ENCODE measurements around the gene ANKRD18B.
"Not testable (repeated sequence)": the region's sequence is repeated elsewhere in the genome, so short reads cannot be mapped to it uniquely, and the experiment has no call there.

Gene ANKRD18B

DNA sequence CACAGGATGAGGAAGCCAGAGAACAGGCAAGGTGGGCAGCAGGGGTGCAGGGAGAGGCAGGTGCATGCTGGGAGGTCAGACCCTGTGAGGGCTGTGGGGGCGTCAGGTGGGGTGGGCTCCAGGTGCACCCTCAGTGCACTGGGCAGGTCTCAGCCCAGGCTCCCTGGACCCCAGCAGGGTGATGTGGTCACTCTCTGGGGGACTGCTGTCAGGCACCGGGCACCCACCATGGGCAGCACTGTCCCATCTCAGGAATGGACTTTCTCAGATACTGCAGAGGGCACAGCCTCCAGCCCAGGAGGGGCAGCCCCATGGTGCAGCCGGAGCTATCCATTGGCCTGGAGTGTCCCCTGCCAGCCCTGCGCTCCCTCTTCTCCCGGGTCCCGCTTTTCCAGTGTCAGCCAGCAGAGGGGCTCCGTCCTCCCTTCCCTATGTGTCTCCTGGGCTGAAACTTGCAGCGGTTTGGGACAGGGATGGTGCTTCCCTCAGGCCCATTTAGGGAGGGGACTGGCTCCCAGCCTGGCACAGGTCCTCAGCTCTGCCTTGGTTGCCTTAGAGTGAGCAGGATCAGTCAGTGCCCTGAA lies 74.8 kb downstream of the ANKRD18B start:
- H2BK120ac ChIP-seq (ENCODE audit: low read depth, low read length); H4K8ac ChIP-seq (ENCODE audit: low read length); H2AK5ac ChIP-seq (ENCODE audit: low read length, severe bottlenecking); H4K91ac ChIP-seq (ENCODE audit: low read length); H3K4ac ChIP-seq (ENCODE audit: low read depth in 1 of 2, low read length in 2 of 2); DNase-seq; H3K4me2 ChIP-seq (ENCODE audit: low read length, poor library complexity, severe bottlenecking); H2AFZ ChIP-seq (ENCODE audit: low read depth, low read length); H2BK12ac ChIP-seq (ENCODE audit: low read length in 2 of 2); H3K4me1 ChIP-seq (ENCODE audit: control insufficient read depth, insufficient read depth, low read depth, low read length); H2BK15ac ChIP-seq (ENCODE audit: low read depth, poor library complexity, severe bottlenecking); H3K4me3 ChIP-seq (ENCODE audit: insufficient read depth in 1 of 2, low read depth in 1 of 2, low read length in 2 of 2); H3K18ac ChIP-seq (ENCODE audit: low read depth in 1 of 2, low read length in 2 of 2); H3K27ac ChIP-seq (ENCODE audit: low read length, poor library complexity, severe bottlenecking); H3K9me3 ChIP-seq (ENCODE audit: control insufficient read depth, low read length); H3K79me1 ChIP-seq (replicated peaks; ENCODE audit: low read length, poor library complexity, severe bottlenecking); H3K23ac ChIP-seq (ENCODE audit: low read length in 2 of 2); H2BK5ac ChIP-seq (ENCODE audit: low read depth, low read length, poor library complexity, severe bottlenecking); H3K14ac ChIP-seq (ENCODE audit: low read length in 2 of 2); H3K36me3 ChIP-seq (ENCODE audit: control insufficient read depth in 1 of 2, insufficient read depth in 2 of 2, low read depth in 1 of 2, low read length in 2 of 2); H3K9ac ChIP-seq (ENCODE audit: low read length): not testable (repeated sequence)
- H3K27me3 ChIP-seq (ENCODE audit: control insufficient read depth in 1 of 2, insufficient read depth in 1 of 2, low read length in 2 of 2): peaks cover 0 to 12% of the 10 kb centered on the region in 2 experiments
- WGBS: 88% methylated on average over 8 of the region's 8 CpGs

DNA sequence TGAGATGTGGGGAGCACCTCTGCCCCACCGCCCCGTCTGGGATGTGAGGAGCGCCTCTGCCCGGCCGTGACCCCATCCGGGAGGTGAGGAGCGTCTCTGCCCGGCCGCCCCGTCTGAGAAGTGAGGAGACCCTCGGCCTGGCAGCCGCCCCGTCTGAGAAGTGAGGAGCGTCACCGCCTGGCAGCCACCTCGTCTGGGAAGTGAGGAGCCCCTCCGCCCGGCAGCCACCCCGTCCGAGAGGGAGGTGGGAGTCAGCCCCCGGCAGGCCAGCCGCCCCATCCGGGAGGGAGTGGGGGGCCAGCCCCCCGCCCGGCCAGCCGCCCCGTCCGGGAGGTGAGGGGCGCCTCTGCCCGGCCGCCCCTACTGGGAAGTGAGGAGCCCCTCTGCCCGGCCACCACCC lies 76.9 kb downstream of the ANKRD18B start:
- H3K18ac ChIP-seq (ENCODE audit: low read depth in 1 of 2, low read length in 2 of 2); H4K8ac ChIP-seq (ENCODE audit: low read length); H2AK5ac ChIP-seq (ENCODE audit: low read length, severe bottlenecking); H3K4me3 ChIP-seq (ENCODE audit: insufficient read depth in 1 of 2, low read depth in 1 of 2, low read length in 2 of 2); H3K4me1 ChIP-seq (ENCODE audit: control insufficient read depth, insufficient read depth, low read depth, low read length); H3K14ac ChIP-seq (ENCODE audit: low read length in 2 of 2); H3K36me3 ChIP-seq (ENCODE audit: control insufficient read depth in 1 of 2, insufficient read depth in 2 of 2, low read depth in 1 of 2, low read length in 2 of 2); H3K27ac ChIP-seq (ENCODE audit: low read length, poor library complexity, severe bottlenecking); H2BK120ac ChIP-seq (ENCODE audit: low read depth, low read length); H3K9me3 ChIP-seq (ENCODE audit: control insufficient read depth, low read length); H3K4ac ChIP-seq (ENCODE audit: low read depth in 1 of 2, low read length in 2 of 2); H2AFZ ChIP-seq (ENCODE audit: low read depth, low read length); H3K79me1 ChIP-seq (replicated peaks; ENCODE audit: low read length, poor library complexity, severe bottlenecking); H2BK5ac ChIP-seq (ENCODE audit: low read depth, low read length, poor library complexity, severe bottlenecking); H3K4me2 ChIP-seq (ENCODE audit: low read length, poor library complexity, severe bottlenecking); H3K23ac ChIP-seq (ENCODE audit: low read length in 2 of 2); H4K91ac ChIP-seq (ENCODE audit: low read length); H3K9ac ChIP-seq (ENCODE audit: low read length); H2BK15ac ChIP-seq (ENCODE audit: low read depth, poor library complexity, severe bottlenecking); H2BK12ac ChIP-seq (ENCODE audit: low read length in 2 of 2); DNase-seq: not testable (repeated sequence)
- peaks cover 0 to 23% of the 10 kb centered on the region in 2 experiments for H3K27me3 ChIP-seq (ENCODE audit: control insufficient read depth in 1 of 2, insufficient read depth in 1 of 2, low read length in 2 of 2)
- 87% methylated on average over 21 of the region's 32 CpGs for WGBS

DNA sequence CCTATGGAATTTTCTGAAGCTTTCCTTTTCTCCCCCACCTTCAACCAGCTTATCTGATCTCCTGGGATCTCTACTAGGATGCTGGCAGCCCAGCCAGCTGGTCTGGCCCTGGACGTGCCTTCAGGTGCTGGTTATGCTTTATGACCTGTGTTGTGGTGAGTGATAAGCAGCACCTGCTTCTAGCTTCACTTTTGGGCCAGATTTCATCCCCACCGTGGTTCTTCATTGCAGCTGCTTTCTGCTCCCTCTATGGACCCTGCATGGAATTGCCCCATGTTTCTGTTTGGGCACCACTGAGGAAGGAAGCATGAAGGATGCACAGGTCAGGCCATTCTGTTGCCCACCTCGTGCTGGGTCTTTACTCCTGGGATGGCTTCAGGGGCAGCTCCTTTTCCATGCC lies 80.2 kb downstream of the ANKRD18B start:
- not testable (repeated sequence) for H3K4me2 ChIP-seq (ENCODE audit: low read length, poor library complexity, severe bottlenecking); H2BK12ac ChIP-seq (ENCODE audit: low read length in 2 of 2); H4K8ac ChIP-seq (ENCODE audit: low read length); H3K23ac ChIP-seq (ENCODE audit: low read length in 2 of 2); H2BK120ac ChIP-seq (ENCODE audit: low read depth, low read length); H3K18ac ChIP-seq (ENCODE audit: low read depth in 1 of 2, low read length in 2 of 2); H2BK5ac ChIP-seq (ENCODE audit: low read depth, low read length, poor library complexity, severe bottlenecking); H2AFZ ChIP-seq (ENCODE audit: low read depth, low read length); H3K79me1 ChIP-seq (replicated peaks; ENCODE audit: low read length, poor library complexity, severe bottlenecking); H3K14ac ChIP-seq (ENCODE audit: low read length in 2 of 2); H3K4me3 ChIP-seq (ENCODE audit: insufficient read depth in 1 of 2, low read depth in 1 of 2, low read length in 2 of 2); H3K4me1 ChIP-seq (ENCODE audit: control insufficient read depth, insufficient read depth, low read depth, low read length); H3K9me3 ChIP-seq (ENCODE audit: control insufficient read depth, low read length); H2AK5ac ChIP-seq (ENCODE audit: low read length, severe bottlenecking); H3K9ac ChIP-seq (ENCODE audit: low read length); H3K36me3 ChIP-seq (ENCODE audit: control insufficient read depth in 1 of 2, insufficient read depth in 2 of 2, low read depth in 1 of 2, low read length in 2 of 2); H4K91ac ChIP-seq (ENCODE audit: low read length); H3K27ac ChIP-seq (ENCODE audit: low read length, poor library complexity, severe bottlenecking); H3K4ac ChIP-seq (ENCODE audit: low read depth in 1 of 2, low read length in 2 of 2); H2BK15ac ChIP-seq (ENCODE audit: low read depth, poor library complexity, severe bottlenecking)
- H3K27me3 ChIP-seq (ENCODE audit: control insufficient read depth in 1 of 2, insufficient read depth in 1 of 2, low read length in 2 of 2): peaks cover 5 to 32% of the 10 kb centered on the region in 2 experiments
- DNase-seq: peak; percentile 7
- 32% methylated on average over 3 of the region's 3 CpGs for WGBS

DNA sequence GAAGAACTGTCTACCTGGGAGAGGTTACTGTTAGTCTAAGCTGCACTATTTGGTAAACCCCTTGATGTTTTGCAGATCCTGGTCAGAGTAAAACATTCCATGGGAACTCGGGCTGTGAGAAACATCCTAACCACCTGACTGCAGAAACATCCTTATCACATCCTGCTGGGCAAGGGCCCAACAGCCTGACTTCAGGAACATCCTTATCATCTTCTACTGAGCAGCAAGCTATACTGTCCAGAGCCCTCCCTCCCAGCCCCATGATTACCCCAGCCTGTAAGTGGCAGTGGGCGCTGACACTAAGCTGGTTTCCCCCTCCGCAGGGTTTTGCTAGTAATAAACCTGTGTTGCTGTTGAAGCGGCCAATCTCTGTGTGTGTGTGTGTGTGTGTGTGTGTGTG lies 80.9 kb downstream of the ANKRD18B start:
- not testable (repeated sequence) for H2BK120ac ChIP-seq (ENCODE audit: low read depth, low read length); H3K27ac ChIP-seq (ENCODE audit: low read length, poor library complexity, severe bottlenecking); H3K9me3 ChIP-seq (ENCODE audit: control insufficient read depth, low read length); H2BK12ac ChIP-seq (ENCODE audit: low read length in 2 of 2); H3K4me3 ChIP-seq (ENCODE audit: insufficient read depth in 1 of 2, low read depth in 1 of 2, low read length in 2 of 2); H3K79me1 ChIP-seq (replicated peaks; ENCODE audit: low read length, poor library complexity, severe bottlenecking); H3K14ac ChIP-seq (ENCODE audit: low read length in 2 of 2); H3K18ac ChIP-seq (ENCODE audit: low read depth in 1 of 2, low read length in 2 of 2); H4K91ac ChIP-seq (ENCODE audit: low read length); H2BK15ac ChIP-seq (ENCODE audit: low read depth, poor library complexity, severe bottlenecking); H3K9ac ChIP-seq (ENCODE audit: low read length); H2AK5ac ChIP-seq (ENCODE audit: low read length, severe bottlenecking); H3K4me2 ChIP-seq (ENCODE audit: low read length, poor library complexity, severe bottlenecking); H2BK5ac ChIP-seq (ENCODE audit: low read depth, low read length, poor library complexity, severe bottlenecking); H3K36me3 ChIP-seq (ENCODE audit: control insufficient read depth in 1 of 2, insufficient read depth in 2 of 2, low read depth in 1 of 2, low read length in 2 of 2); H2AFZ ChIP-seq (ENCODE audit: low read depth, low read length); H4K8ac ChIP-seq (ENCODE audit: low read length); H3K23ac ChIP-seq (ENCODE audit: low read length in 2 of 2); H3K4me1 ChIP-seq (ENCODE audit: control insufficient read depth, insufficient read depth, low read depth, low read length); DNase-seq; H3K4ac ChIP-seq (ENCODE audit: low read depth in 1 of 2, low read length in 2 of 2)
- H3K27me3 ChIP-seq (ENCODE audit: control insufficient read depth in 1 of 2, insufficient read depth in 1 of 2, low read length in 2 of 2): peaks cover 5 to 32% of the 10 kb centered on the region in 2 experiments
- 53% methylated on average over 1 of the region's 4 CpGs for WGBS

All from mesenchymal stem cell (in vitro differentiated cells and primary cell).